Measurements from ENCODE around the gene PCDHGB6. TPM values are rescaled to one million over a fixed set of nuclear protein-coding genes. Genes with fewer than 3 reads are reported as not detected.
"Not testable (repeated sequence)": the region's sequence is repeated elsewhere in the genome, so short reads cannot be mapped to it uniquely, and the experiment has no call there.

The PCDHGB6 gene
- total RNA-seq, 1 donor from 2014 or later: 39.4 TPM

GRCh38 chr5:141427783-141428426 lies 20.1 kb downstream of the PCDHGB6 start:
- H3K4me3 Mint-ChIP-seq: peak overlapping the region; percentile 34

GRCh38 chr5:141430332-141431113 lies 22.7 kb downstream of the PCDHGB6 start, which contains the start of gene PCDHGA12:
Gene PCDHGA12, plus strand, starts transcription at chr5:141430507. Its CDS starts 253 bp downstream, at chr5:141430760.
- H3K27ac Mint-ChIP-seq: no peak within 1 kb of the TSS
- no peak for TF ChIP-seq CTCF (conservative IDR thresholded peaks at IDR 0.05)
- peaks cover 16% of the 10 kb centered on the region for H3K9me3 Mint-ChIP-seq
- H3K27me3 Mint-ChIP-seq: no peaks in the 10 kb centered on the region
- H3K4me1 Mint-ChIP-seq (ENCODE audit: unreplicated experiment): no peaks in the 10 kb centered on the region
- no peak within 1 kb of the TSS for H3K4me3 Mint-ChIP-seq
- peaks cover 44% of the 10 kb centered on the region for H3K36me3 Mint-ChIP-seq
- DNase-seq (ENCODE audit: extremely low spot score, unreplicated experiment): no peak

More at GRCh38 chr5:141427783-141428426, 20.1 kb downstream of the PCDHGB6 start:
- H3K9me3 Mint-ChIP-seq: peaks cover 21% of the 10 kb centered on the region
- DNase-seq (ENCODE audit: extremely low spot score, unreplicated experiment): no peak
- no peak overlapping the region for H3K27ac Mint-ChIP-seq
- H3K4me1 Mint-ChIP-seq (ENCODE audit: unreplicated experiment): no peaks in the 10 kb centered on the region
- H3K36me3 Mint-ChIP-seq: peaks cover 39% of the 10 kb centered on the region
- H3K27me3 Mint-ChIP-seq: no peaks in the 10 kb centered on the region
- no peak for TF ChIP-seq CTCF (conservative IDR thresholded peaks at IDR 0.05)

GRCh38 chr5:141431286-141431685 lies 23.5 kb downstream of the PCDHGB6 start:
- H3K9me3 Mint-ChIP-seq: peaks cover 19% of the 10 kb centered on the region
- DNase-seq (ENCODE audit: extremely low spot score, unreplicated experiment): no peak
- no peak overlapping the region for H3K4me3 Mint-ChIP-seq
- H3K27ac Mint-ChIP-seq: no peak overlapping the region
- peaks cover 40% of the 10 kb centered on the region for H3K36me3 Mint-ChIP-seq
- no peak for TF ChIP-seq CTCF (conservative IDR thresholded peaks at IDR 0.05)
- H3K4me1 Mint-ChIP-seq (ENCODE audit: unreplicated experiment): no peaks in the 10 kb centered on the region
- no peaks in the 10 kb centered on the region for H3K27me3 Mint-ChIP-seq

- peaks cover 43% of the 10 kb centered on the region for H3K36me3 Mint-ChIP-seq
- H3K4me1 Mint-ChIP-seq (ENCODE audit: unreplicated experiment); DNase-seq (ENCODE audit: extremely low spot score, unreplicated experiment); H3K4me3 Mint-ChIP-seq; H3K27me3 Mint-ChIP-seq; H3K27ac Mint-ChIP-seq: not testable (repeated sequence)
- peaks cover 14% of the 10 kb centered on the region for H3K9me3 Mint-ChIP-seq
Measured at GRCh38 chr5:141432308-141432707, 24.5 kb downstream of the PCDHGB6 start.

- H3K27ac Mint-ChIP-seq; H3K4me3 Mint-ChIP-seq; H3K27me3 Mint-ChIP-seq; DNase-seq (ENCODE audit: extremely low spot score, unreplicated experiment); H3K4me1 Mint-ChIP-seq (ENCODE audit: unreplicated experiment): not testable (repeated sequence)
- H3K9me3 Mint-ChIP-seq: peaks cover 14% of the 10 kb centered on the region
- peaks cover 43% of the 10 kb centered on the region for H3K36me3 Mint-ChIP-seq
Measured at GRCh38 chr5:141432726-141433125, 24.9 kb downstream of the PCDHGB6 start.

- peaks cover 37% of the 10 kb centered on the region for H3K36me3 Mint-ChIP-seq
- H3K27ac Mint-ChIP-seq: no peak overlapping the region
- H3K27me3 Mint-ChIP-seq: no peaks in the 10 kb centered on the region
- DNase-seq (ENCODE audit: extremely low spot score, unreplicated experiment): no peak
- H3K9me3 Mint-ChIP-seq: peaks cover 10% of the 10 kb centered on the region
- TF ChIP-seq CTCF (conservative IDR thresholded peaks at IDR 0.05): no peak
- no peak overlapping the region for H3K4me3 Mint-ChIP-seq
- H3K4me1 Mint-ChIP-seq (ENCODE audit: unreplicated experiment): no peaks in the 10 kb centered on the region
Measured at GRCh38 chr5:141434006-141434405, 26.2 kb downstream of the PCDHGB6 start.
